H1 (cell line): ENCODE data around the gene LYZ. TPM values are rescaled to one million over a fixed set of nuclear protein-coding genes. Genes with fewer than 3 reads are reported as not detected.

Experiments used
- CTCF ChIA-PET: fragments of 300-600 bp; sonication (Branson Sonifier 250); formaldehyde crosslinking; loops from one replicate; lab custom pipeline; 2021; ENCODE audit not compliant: partially characterized antibody; lab: Charles Lee
- POLR2A ChIA-PET: fragments of 300-600 bp; sonication (Branson Sonifier 250); formaldehyde crosslinking; loops from one replicate; lab custom pipeline; 2021; ENCODE audit warnings: inconsistent platforms; ENCODE audit not compliant: partially characterized antibody; lab: Charles Lee
- DNase-seq, 2 experiments: peaks; one replicate each; pipeline versions ENCODE4 v3.0.0 to v3.0.0-alpha.2; 2010 to 2022; ENCODE audit warnings: low spot score in 2 of 2, low read depth in 1 of 2, mixed read lengths in 1 of 2
- FAIRE-seq: peaks from 2 replicates; lab custom pipeline; 2011; peaks lifted over from hg19 to GRCh38; lab: Jason Lieb, UNC
- H2AFZ ChIP-seq: 2 replicates; pipeline ENCODE4 v1.8.1; 2012; ENCODE audit warnings: low read length, inconsistent platforms
- H2AK5ac ChIP-seq: 2 replicates; pipeline ENCODE4 v1.6.1; 2013; ENCODE audit warnings: low read depth, low read length
- H2BK120ac ChIP-seq: replicated peaks from 2 replicates; pipeline ENCODE3; 2013; ENCODE audit warnings: low read depth, low read length, inconsistent platforms
- H2BK12ac ChIP-seq: 2 replicates; pipeline ENCODE4 v1.6.1; 2013; ENCODE audit warnings: low read depth, low read length
- H2BK15ac ChIP-seq: 2 replicates; pipeline ENCODE4 v1.6.1; 2013; ENCODE audit warnings: low read length
- H2BK20ac ChIP-seq: 2 replicates; pipeline ENCODE4 v1.6.1; 2013; ENCODE audit warnings: low read length
- H2BK5ac ChIP-seq: 2 replicates; pipeline ENCODE4 v1.6.1; 2013; ENCODE audit warnings: low read depth, low read length
- H3K14ac ChIP-seq: 2 replicates; pipeline ENCODE4 v1.6.1; 2013; ENCODE audit warnings: inconsistent platforms; ENCODE audit not compliant: insufficient read length
- H3K18ac ChIP-seq: 2 replicates; pipeline ENCODE4 v1.6.1; 2013; ENCODE audit warnings: low read length; ENCODE audit errors: extremely low read depth
- H3K23ac ChIP-seq: 2 replicates; pipeline ENCODE4 v1.6.1; 2013; ENCODE audit warnings: inconsistent platforms; ENCODE audit not compliant: insufficient read length
- H3K23me2 ChIP-seq: 2 replicates; pipeline ENCODE4 v1.6.1; 2013; ENCODE audit warnings: low read depth, low read length
- H3K27ac ChIP-seq: 2 replicates; pipeline ENCODE4 v1.6.1; 2011; ENCODE audit warnings: low read depth, low read length, inconsistent platforms
- H3K27me3 ChIP-seq, 4 experiments: replicated peaks in 1 of 4; 1 replicate in 1 of 4; 2 replicates in 3 of 4; pipeline versions ENCODE4 v1.6.1 to v1.8.1; 2011 to 2013; ENCODE audit warnings: low read length in 3 of 4, mild to moderate bottlenecking in 3 of 4, inconsistent platforms in 2 of 4, mixed read lengths in 2 of 4, moderate library complexity in 1 of 4; ENCODE audit not compliant: control insufficient read depth in 3 of 4, insufficient read depth in 3 of 4; ENCODE audit errors: extremely low read depth in 1 of 4
- H3K36me3 ChIP-seq, 4 experiments: 2 replicates each; pipeline versions ENCODE4 v1.6.1 to v1.8.1; 2011 to 2013; ENCODE audit warnings: mild to moderate bottlenecking in 4 of 4, low read length in 3 of 4, moderate library complexity in 2 of 4, control low read depth in 1 of 4, inconsistent platforms in 1 of 4; ENCODE audit not compliant: insufficient read depth in 4 of 4, control insufficient read depth in 2 of 4
- H3K4ac ChIP-seq: replicated peaks from 2 replicates; pipeline ENCODE3; 2013; ENCODE audit warnings: low read length, low read depth, mixed read lengths, inconsistent platforms; ENCODE audit not compliant: insufficient read length
- H3K4me1 ChIP-seq, 4 experiments: replicated peaks in 1 of 4; 1 replicate in 1 of 4; 2 replicates in 3 of 4; pipeline versions ENCODE4 v1.6.1 to v1.8.1; 2011 to 2013; ENCODE audit warnings: low read length in 3 of 4, inconsistent platforms in 2 of 4, mixed read lengths in 1 of 4; ENCODE audit not compliant: insufficient read depth in 4 of 4, control insufficient read depth in 3 of 4
- H3K4me2 ChIP-seq, 2 experiments: 2 replicates each; pipeline versions ENCODE4 v1.6.1 to v1.8.1; 2011 to 2013; ENCODE audit warnings: low read depth in 2 of 2, low read length in 2 of 2, control low read depth in 1 of 2, inconsistent platforms in 1 of 2, mild to moderate bottlenecking in 1 of 2; ENCODE audit not compliant: insufficient read depth in 1 of 2
- H3K4me3 ChIP-seq, 4 experiments: fragments of 200-600, 300-600 bp in 1 of 4; sonication (generic), shearing (Covaris generic), sonication (Bioruptor Twin) in 1 of 4; 2 replicates each; pipeline versions ENCODE4 v1.5.1 to v1.8.1; 2011 to 2016; ENCODE audit warnings: low read length in 4 of 4, low read depth in 3 of 4, control low read depth in 2 of 4, inconsistent platforms in 2 of 4, mild to moderate bottlenecking in 2 of 4, mixed read lengths in 1 of 4, moderate library complexity in 1 of 4; ENCODE audit not compliant: insufficient read depth in 2 of 4; ENCODE audit errors: extremely low read depth in 1 of 4
- H3K56ac ChIP-seq: replicated peaks from 2 replicates; pipeline ENCODE3; 2013; ENCODE audit warnings: low read depth, mild to moderate bottlenecking, mixed read lengths, low read length, inconsistent platforms; ENCODE audit not compliant: insufficient read length
- H3K79me1 ChIP-seq: 2 replicates; pipeline ENCODE4 v1.6.1; 2013; ENCODE audit warnings: low read depth, low read length, control low read depth
- H3K79me2 ChIP-seq, 2 experiments: 2 replicates each; pipeline versions ENCODE4 v1.6.1 to v1.8.1; 2012 to 2013; ENCODE audit warnings: low read length in 2 of 2, mild to moderate bottlenecking in 2 of 2, inconsistent platforms in 1 of 2; ENCODE audit not compliant: insufficient read depth in 2 of 2, control insufficient read depth in 1 of 2
- H3K9ac ChIP-seq, 4 experiments: replicated peaks in 1 of 4; 1 replicate in 1 of 4; 2 replicates in 3 of 4; pipeline versions ENCODE4 v1.6.1 to v1.8.1; 2011 to 2013; ENCODE audit warnings: low read depth in 3 of 4, low read length in 3 of 4, control low read depth in 2 of 4, mild to moderate bottlenecking in 2 of 4, moderate library complexity in 2 of 4, inconsistent platforms in 1 of 4; ENCODE audit errors: extremely low read depth in 1 of 4
- H3K9me3 ChIP-seq, 2 experiments: 2 replicates each; pipeline versions ENCODE4 v1.6.1 to v1.8.1; 2012 to 2013; ENCODE audit warnings: mild to moderate bottlenecking in 2 of 2, moderate library complexity in 2 of 2, control low read depth in 1 of 2, inconsistent platforms in 1 of 2, low read depth in 1 of 2, low read length in 1 of 2, mixed read lengths in 1 of 2; ENCODE audit not compliant: insufficient read depth in 2 of 2
- H4K20me1 ChIP-seq, 2 experiments: replicated peaks in 1 of 2; 2 replicates each; pipeline versions ENCODE3 to v1.8.1; 2011 to 2013; ENCODE audit warnings: inconsistent platforms in 2 of 2, low read length in 2 of 2, mild to moderate bottlenecking in 1 of 2; ENCODE audit not compliant: insufficient read depth in 2 of 2, control insufficient read depth in 1 of 2
- H4K5ac ChIP-seq: 2 replicates; pipeline ENCODE4 v1.6.1; 2013; ENCODE audit warnings: low read length, low read depth, mixed read lengths, inconsistent platforms; ENCODE audit not compliant: insufficient read length
- H4K8ac ChIP-seq: 2 replicates; pipeline ENCODE4 v1.8.0; 2013; ENCODE audit warnings: mild to moderate bottlenecking, moderate library complexity, low read length, inconsistent platforms; ENCODE audit not compliant: insufficient read depth; ENCODE audit errors: extremely low read depth
- H4K91ac ChIP-seq: replicated peaks from 2 replicates; pipeline ENCODE3; 2013; ENCODE audit warnings: low read length, mixed read lengths, inconsistent platforms; ENCODE audit not compliant: insufficient read length
- HDAC2 ChIP-seq, 2 experiments: fragments of 300-600 bp in 1 of 2; sonication (generic) in 1 of 2; IDR thresholded peaks; 2 replicates each; pipeline ENCODE4 v1.6.1; 2011 to 2012; ENCODE audit warnings: low read depth in 2 of 2, low read length in 2 of 2, mild to moderate bottlenecking in 2 of 2, moderate library complexity in 2 of 2, borderline replicate concordance in 1 of 2, inconsistent platforms in 1 of 2
- KDM5A ChIP-seq: fragments of 200-600 bp; IDR thresholded peaks from 2 replicates; pipeline ENCODE4 v1.7.1; 2012; ENCODE audit warnings: mild to moderate bottlenecking, low read length, inconsistent platforms, mixed read lengths
- RAD21 ChIP-seq, 2 experiments: IDR thresholded peaks in 1 of 2; conservative IDR thresholded peaks in 1 of 2; 2 replicates each; pipeline ENCODE4 v1.6.1; 2011; ENCODE audit warnings: low read depth in 2 of 2, low read length in 2 of 2, improper control_type of control experiment in 1 of 2, inconsistent platforms in 1 of 2, mild to moderate bottlenecking in 1 of 2, moderate library complexity in 1 of 2
- YY1 ChIP-seq: IDR thresholded peaks from 2 replicates; pipeline ENCODE4 v1.6.1; 2011; ENCODE audit warnings: low read depth, mild to moderate bottlenecking, low read length
- WGBS, 2 experiments: shearing (Covaris generic) in 1 of 2; methylation state at CpG; one replicate each; pipeline versions ENCODE4 v1.1.6 to v1.1.7; 2013 to 2015; ENCODE audit warnings: low lambda C conversion rate in 2 of 2, mixed read lengths in 2 of 2, inconsistent platforms in 1 of 2, low coverage in 1 of 2, missing lambda C conversion rate in 1 of 2; ENCODE audit not compliant: insufficient replicate concordance in 2 of 2, insufficient coverage in 1 of 2, insufficient read length in 1 of 2; ENCODE audit errors: extremely low coverage in 1 of 2, missing lambda C conversion rate in 1 of 2; 5-methylcytosine and 5-hydroxymethylcytosine counted together
- polyA plus RNA-seq, 7 experiments: library from polyadenylated mRNA; depleted of rRNA in 3 of 7; stranded (reverse) in 5 of 7; unstranded in 2 of 7; fragments of >200 nt in 5 of 7; fragments of 200-250 nt in 2 of 7; gene quantifications; 1 replicate in 5 of 7; 2 replicates in 1 of 7; 4 replicates in 1 of 7; pipeline versions ENCODE4 v1.2.1 to v1.2.3, GENCODE V29; 2011 to 2013; ENCODE audit warnings: missing spikeins in 2 of 7, mixed read lengths in 2 of 7
- total RNA-seq: library from RNA; stranded (reverse); fragmentation: NEBNext Ultra II Directional; extraction: Animal tissue kit (Norgen Biotek cat#: 25700); gene quantifications from 2 replicates; pipeline ENCODE4 v1.2.1, GENCODE V29; 2021

Gene LYZ
- total and polyA plus RNA-seq, 2 of the 8 experiments (the other 6 are each of a cell fraction or from before 2014, with no cell fraction given) = not detected

DNA sequence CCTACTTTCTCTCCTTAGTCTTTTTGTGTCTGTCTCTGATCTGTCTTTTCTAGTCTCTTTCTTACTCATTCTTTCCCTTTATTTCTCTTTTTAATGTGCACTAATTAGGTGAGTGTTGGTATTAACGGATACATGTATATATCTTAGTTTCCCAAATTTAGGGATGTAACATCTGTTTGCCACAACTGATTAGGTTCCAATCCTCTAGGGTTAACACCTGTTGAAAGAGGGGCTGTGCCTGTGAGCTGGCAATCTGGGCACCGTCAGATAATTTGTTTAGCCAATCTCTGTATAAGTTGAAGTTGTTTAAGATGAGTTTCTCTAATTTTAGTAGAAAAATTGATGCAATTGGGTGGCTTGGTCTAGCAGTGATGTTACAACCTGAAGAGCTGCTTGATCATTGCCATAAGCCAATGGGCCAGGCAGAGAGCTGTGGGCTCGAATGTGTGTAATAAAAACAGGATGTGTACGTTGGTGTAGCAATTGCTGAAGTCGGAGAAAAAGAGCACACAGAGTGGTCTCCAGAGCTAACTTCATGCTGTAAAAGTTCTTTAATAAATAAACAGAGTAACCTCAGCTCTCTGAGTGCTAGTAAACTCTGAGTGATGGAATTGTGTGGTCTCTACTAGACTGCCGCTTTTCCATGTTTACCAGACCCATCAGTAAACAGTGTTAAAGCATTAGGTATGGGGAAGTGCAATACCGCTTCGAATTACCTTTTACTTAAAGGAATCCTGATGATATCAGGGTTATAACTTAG lies 18.3 kb upstream of the LYZ start:
- H3K27ac ChIP-seq = no peak overlapping the region
- no peaks in the 10 kb centered on the region for H3K79me1 ChIP-seq
- no peak overlapping the region for H4K91ac ChIP-seq
- H3K27me3 ChIP-seq = no peaks in the 10 kb centered on the region
- H2BK12ac ChIP-seq = no peak overlapping the region
- no peaks in the 10 kb centered on the region for H3K79me2 ChIP-seq
- H2BK15ac ChIP-seq = no peak overlapping the region
- H2BK5ac ChIP-seq = no peak overlapping the region
- no peak overlapping the region for H3K56ac ChIP-seq
- peak overlapping the region; percentile 64 for H2BK120ac ChIP-seq
- H3K18ac ChIP-seq = 0 out of 2 replicates have a peak overlapping the region, but pooled peaks have one; percentile 34
- WGBS, 2 experiments = 79% methylated on average over 8 of the region's 8 CpGs; no CpG with 5 or more reads in 1 of the 2 experiments
- H3K23ac ChIP-seq = no peak overlapping the region
- no peaks in the 10 kb centered on the region for H3K23me2 ChIP-seq
- no peak for FAIRE-seq
- H4K20me1 ChIP-seq = no peaks in the 10 kb centered on the region
- H3K14ac ChIP-seq = no peak overlapping the region
- no peak overlapping the region; a peak in 1 of 4 replicates for H3K4me2 ChIP-seq
- no peak overlapping the region; a peak in 2 of 7 replicates for H3K9ac ChIP-seq
- no peak for DNase-seq
- H3K36me3 ChIP-seq = no peaks in the 10 kb centered on the region
- H4K5ac ChIP-seq = no peak overlapping the region
- H2AFZ ChIP-seq = peak overlapping the region; percentile 27; the same call in 1 of the 2 replicates
- ChIA-PET CTCF (interaction anchor here (0.9 to 2.1 kb wide), 5 partner anchors 9 to 323 kb away, joined by 3 to 6 read pairs (median 4); no protein-coding TSS in a partner anchor), POLR2A (interaction anchor here (1.2 kb wide), 1 partner anchor 25 kb away, joined by 4 read pairs; no protein-coding TSS in a partner anchor)
- H3K9me3 ChIP-seq = no peaks in the 10 kb centered on the region
- H3K4ac ChIP-seq = no peak overlapping the region
- no peak for TF ChIP-seq KDM5A
- no peak for TF ChIP-seq HDAC2 (IDR thresholded peaks at IDR 0.05; ENCODE audit: borderline replicate concordance in 1 of 2, low read depth in 2 of 2, low read length in 2 of 2)
- no peak for TF ChIP-seq RAD21 (IDR thresholded peaks at IDR 0.05 in 1 of 2, conservative IDR thresholded peaks at IDR 0.05 in 1 of 2; ENCODE audit: low read depth in 2 of 2, low read length in 2 of 2)
- TF ChIP-seq YY1 = no peak
- peaks cover 0 to 27% (median 9%) of the 10 kb centered on the region in 4 experiments; a peak in 3 of 7 replicates for H3K4me1 ChIP-seq
- no peak overlapping the region; the same call in 1 of the 2 replicates for H2BK20ac ChIP-seq
- H2AK5ac ChIP-seq = no peak overlapping the region
- H3K4me3 ChIP-seq = no peak overlapping the region
- no peak overlapping the region for H4K8ac ChIP-seq
